Stimulated activated CD8-positive, alpha-beta memory T cell treated with anti-CD3 and anti-CD28 coated beads, Interleukin-12 subunit alpha, Interleukin-12 subunit beta, amount 100 ng/mL, for 1 hour (primary cell): ENCODE data around the gene CCSAP.
"Not testable (repeated sequence)": the region's sequence is repeated elsewhere in the genome, so short reads cannot be mapped to it uniquely, and the experiment has no call there.

Experiments
- DNase-seq: peaks from one replicate; pipeline ENCODE4 v3.0.0-alpha.2; 2020; ENCODE audit warnings: low read depth

CCSAP gene

GRCh38 chr1:229342656-229343569 is at the start of gene CCSAP:
CCSAP (minus strand) TSS chr1:229343047; CDS start chr1:229342465, 582 bp downstream.
- peak; percentile 27 for DNase-seq

- DNase-seq: no peak
These were observed 47.3 kb upstream of the CCSAP start for GRCh38 chr1:229390130-229390529.

GRCh38 chr1:229388897-229389580 is 46.2 kb upstream of the CCSAP start:
- DNase-seq: no peak

- no peak for DNase-seq
These were observed 43.1 kb upstream of the CCSAP start for GRCh38 chr1:229385853-229386456.

GRCh38 chr1:229384822-229385221 is 42.0 kb upstream of the CCSAP start:
- DNase-seq: no peak

- no peak for DNase-seq
These were observed 41.1 kb upstream of the CCSAP start for GRCh38 chr1:229383961-229384360.

- DNase-seq: no peak
These were observed 40.3 kb upstream of the CCSAP start for GRCh38 chr1:229383188-229383587.

- DNase-seq: no peak
These were observed 38.4 kb upstream of the CCSAP start for GRCh38 chr1:229381234-229381633.

GRCh38 chr1:229380536-229381160 is 37.8 kb upstream of the CCSAP start:
- no peak for DNase-seq

- DNase-seq: no peak
These were observed 37.0 kb upstream of the CCSAP start for GRCh38 chr1:229379846-229380245.

- DNase-seq: no peak
These were observed 35.9 kb upstream of the CCSAP start for GRCh38 chr1:229378586-229379367.

- DNase-seq: not testable (repeated sequence)
These were observed 35.2 kb upstream of the CCSAP start for GRCh38 chr1:229378035-229378434.

- no peak for DNase-seq
These were observed 34.6 kb upstream of the CCSAP start for GRCh38 chr1:229377429-229377828.

- no peak for DNase-seq
These were observed 33.7 kb upstream of the CCSAP start for GRCh38 chr1:229376521-229376920.

GRCh38 chr1:229374485-229374884 is 31.6 kb upstream of the CCSAP start:
- no peak for DNase-seq

GRCh38 chr1:229373395-229373794 is 30.5 kb upstream of the CCSAP start:
- DNase-seq: no peak

GRCh38 chr1:229372251-229372650 is 29.4 kb upstream of the CCSAP start:
- no peak for DNase-seq

GRCh38 chr1:229371624-229372023 is 28.8 kb upstream of the CCSAP start:
- no peak for DNase-seq

GRCh38 chr1:229370601-229371021 is 27.8 kb upstream of the CCSAP start:
- DNase-seq: no peak

GRCh38 chr1:229368347-229368746 is 25.5 kb upstream of the CCSAP start:
- no peak for DNase-seq

- no peak for DNase-seq
These were observed 22.7 kb upstream of the CCSAP start for GRCh38 chr1:229365569-229365968.
